GM18517 (cell line): ENCODE results near the gene AQP12B.

Experiments
- ATAC-seq: cut with Tn5 transposase; IDR thresholded peaks from one replicate; pipeline ENCODE4 v1.9.1; 2021; ENCODE audit warnings: mild to moderate bottlenecking, moderate library complexity; ENCODE audit not compliant: unreplicated experiment

The AQP12B gene

DNA sequence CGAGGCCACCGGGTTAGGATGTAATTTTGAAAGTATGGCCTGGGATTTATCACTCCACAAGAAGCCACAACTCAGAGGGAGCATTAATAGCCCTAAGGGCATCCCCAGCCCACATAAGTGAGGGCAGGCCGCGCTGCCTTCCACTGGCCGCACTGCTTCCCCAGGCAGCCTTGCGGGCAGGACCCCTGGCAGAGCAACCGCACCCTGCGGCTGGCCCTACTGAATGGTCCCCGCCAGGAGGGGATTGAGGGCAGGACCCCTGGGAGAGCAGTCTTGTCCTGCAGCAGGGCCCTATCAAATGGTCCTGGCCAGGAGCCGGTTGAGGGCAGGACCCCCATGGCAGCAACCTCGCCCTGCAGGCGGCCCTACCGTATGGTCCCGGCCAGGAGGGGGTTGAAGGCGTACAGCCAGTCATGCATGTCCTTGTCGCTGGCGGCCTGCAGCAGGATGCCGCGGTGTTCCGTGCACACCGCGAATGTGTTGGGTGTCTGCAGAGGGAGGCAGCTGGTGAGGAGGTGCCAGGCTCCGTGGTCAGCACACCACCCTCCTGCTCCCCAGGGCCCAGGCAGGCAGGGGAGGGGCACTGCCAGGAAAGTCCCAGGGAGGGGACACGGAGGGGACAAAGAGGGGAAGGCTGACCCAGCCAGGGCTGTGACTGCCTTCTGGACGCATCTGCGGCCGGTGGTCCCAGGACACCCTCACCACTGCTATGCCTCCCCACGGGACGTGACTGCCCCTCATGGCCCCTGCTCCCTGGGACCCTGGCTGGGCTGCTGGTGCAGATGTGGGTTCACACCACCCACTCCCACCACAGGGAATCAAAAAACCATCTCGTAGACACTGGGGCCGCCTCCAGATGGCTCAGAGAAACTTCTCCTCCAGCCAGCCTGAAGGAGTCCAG lies 35.2 kb upstream of the AQP12B start:
- no peak for ATAC-seq

DNA sequence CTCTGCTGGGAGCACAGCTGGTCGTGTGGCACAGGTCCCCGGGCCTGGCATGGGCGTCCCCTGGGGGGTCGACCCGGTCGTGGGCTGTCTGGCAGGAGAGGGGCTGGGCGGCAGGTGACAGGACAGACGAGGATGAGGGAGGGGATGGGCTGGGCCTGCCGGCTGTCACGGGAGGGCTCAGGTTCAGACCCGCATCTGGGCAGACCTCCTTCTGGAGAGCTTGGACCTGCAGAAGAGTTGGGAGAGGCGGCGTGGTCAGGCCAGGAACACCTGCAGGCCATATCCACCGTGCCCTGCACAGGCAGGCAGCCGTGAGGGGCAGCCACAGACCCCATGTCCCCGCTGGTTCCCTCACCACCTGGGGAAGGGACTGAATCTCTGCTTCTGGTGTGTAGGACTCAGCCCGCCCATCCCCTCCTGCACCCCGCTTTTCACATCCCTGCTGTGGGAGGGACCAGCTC lies 34.5 kb upstream of the AQP12B start:
- ATAC-seq = no peak

DNA sequence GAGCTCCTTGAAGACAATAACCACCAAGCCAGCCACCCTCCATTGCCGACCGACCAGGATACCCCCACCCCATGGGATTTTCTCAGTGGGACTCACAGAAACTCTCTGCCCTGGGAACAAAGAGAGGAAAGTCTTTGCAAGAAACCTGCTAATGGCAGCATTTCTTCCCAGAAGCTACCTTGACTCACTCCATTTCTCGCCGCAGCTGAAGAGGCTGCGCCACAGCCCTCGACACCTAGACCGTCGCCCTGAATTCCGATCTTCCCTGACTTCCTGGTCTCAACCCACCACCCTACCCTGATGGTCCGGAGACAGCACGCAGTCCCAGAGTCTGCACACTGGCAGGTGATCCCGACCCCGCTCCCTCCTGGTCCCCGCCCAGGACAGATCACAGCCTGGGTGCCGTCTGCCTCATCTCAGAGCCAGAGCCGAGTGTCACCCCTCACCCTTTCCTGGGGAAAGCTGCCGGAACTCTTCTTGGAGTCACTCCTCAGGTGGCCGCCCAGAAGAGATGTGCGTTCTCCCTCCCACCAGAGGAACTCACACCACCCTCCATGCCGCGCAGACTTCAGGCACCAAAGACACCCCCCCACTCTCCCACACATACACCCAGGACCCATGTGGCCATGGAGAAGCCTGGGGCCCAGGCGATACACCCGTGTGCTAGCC lies 33.6 kb upstream of the AQP12B start:
- no peak for ATAC-seq

DNA sequence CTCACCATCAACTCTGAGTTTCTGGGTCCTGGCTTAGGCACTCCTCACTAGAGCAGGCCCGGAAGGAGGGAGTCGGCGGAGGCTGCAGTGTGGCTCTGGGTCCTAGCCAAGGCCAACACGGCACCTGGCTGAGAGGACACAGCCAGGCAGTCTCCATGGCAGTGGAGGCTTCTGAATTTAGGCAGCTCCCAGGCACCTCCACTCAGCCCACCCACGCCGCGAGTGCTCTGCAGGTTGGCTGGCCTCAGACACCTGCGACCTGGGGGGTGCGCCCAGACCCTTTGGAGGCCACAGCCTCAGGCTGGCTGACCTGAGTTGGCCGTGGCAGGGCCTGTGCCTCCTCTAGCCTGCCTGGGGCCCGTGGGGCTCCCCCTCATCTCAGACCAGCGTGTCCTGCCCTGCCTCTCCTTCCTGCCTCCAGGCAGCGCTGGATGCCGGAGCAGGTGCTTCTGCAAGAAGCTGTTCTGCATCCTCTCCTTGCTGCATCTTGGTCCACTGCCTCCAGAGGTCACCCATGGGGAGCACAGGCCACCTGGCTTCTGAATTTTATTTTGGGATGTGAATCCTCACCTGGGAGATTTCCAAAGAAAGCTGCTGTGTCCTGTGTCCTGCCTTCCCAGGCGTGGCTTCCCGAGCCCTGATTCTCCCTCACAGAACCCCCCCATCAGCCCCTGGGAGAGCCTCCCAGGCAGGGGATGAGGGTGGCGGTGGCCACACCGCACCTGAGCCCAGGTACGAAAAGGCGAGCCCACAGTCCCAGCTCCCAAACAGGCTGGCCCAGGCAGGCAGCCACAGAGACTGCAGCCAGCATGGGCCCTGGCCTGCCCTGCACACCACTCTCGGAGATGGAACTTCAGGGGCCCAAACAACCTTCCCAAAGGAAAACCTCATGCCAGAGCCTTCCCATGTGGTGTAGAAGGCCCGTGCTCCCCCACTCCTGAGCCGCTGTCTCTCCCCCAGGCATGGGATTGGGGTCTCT lies 32.4 kb upstream of the AQP12B start:
- ATAC-seq = no peak

DNA sequence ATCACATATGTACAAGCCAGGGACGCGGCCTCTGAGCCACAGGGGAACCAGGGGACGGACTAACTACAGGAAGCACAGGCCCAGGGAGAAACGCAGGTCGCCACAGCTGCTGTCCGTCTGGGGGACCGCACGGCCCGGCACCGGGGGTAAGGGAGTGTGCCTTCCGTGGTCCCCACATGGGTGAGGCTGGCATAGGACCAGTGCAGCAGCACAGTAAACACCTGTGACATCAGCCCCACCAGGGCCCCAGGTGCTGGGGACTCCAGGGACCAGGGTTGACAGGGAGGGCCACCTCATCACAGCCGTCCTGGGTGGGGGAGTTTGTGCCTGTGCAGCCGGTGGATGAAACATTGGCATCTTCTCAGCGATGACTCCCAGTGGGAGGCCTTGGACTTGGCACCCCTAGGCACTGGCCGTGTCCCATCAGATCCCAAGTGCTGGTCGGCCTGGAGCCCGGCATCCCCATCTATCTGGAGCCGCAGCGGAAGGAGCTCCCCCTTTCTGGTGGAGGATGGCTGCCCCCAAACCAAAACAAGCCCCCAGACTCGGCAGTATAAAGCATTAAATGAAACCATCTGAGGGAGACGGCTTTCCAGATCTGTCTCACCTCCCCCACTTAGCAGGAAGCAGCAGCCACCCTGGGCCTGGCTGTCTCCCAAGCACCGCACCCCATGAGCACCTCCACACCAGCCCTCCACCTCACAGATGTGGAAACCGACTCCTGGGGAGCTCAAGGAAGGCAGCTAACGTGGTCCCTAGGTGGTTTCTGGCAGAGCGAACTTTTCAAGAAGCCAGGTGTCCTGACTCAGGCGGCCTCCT lies 31.5 kb upstream of the AQP12B start:
- no peak for ATAC-seq

DNA sequence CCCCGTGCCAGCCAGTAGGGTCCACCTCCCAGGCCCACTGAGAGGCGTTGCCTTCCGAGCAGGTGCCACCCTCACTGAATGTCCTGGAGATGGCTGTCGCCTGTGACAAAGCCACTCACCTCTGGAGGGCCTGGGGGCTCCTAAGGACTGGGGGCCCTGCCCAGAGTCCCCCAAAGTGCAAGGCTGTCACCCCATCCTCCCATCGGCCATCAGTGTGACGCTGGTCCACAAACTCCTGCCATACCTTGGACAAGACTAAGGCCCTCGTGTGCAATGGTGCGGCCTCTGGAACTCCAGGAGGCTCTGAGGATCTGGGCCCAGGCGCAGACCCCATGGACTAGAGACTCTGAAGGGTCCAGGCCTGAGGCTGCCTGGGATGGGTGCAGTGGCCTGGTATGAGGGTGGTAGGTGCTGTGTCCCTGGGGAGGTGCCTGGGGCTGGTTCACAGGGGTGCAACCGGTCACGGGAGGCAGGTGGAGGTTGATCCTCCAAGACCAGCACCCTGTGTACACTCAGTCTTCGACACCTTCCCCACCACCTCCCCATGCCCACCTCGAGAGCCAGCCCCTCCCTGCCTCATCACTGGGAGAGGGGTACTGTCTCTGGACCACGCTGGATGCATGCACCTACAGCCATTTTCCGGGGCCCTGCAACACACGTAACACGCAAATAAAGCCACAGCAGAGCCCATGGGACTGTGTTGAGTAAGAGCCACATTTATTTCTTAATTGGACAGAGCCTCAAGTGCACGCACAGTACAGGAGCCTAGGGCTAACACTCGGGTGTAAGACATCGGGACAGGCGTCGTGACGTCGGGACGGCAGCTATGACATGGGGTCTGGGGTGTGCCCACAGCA lies 30.6 kb upstream of the AQP12B start:
- ATAC-seq = no peak

DNA sequence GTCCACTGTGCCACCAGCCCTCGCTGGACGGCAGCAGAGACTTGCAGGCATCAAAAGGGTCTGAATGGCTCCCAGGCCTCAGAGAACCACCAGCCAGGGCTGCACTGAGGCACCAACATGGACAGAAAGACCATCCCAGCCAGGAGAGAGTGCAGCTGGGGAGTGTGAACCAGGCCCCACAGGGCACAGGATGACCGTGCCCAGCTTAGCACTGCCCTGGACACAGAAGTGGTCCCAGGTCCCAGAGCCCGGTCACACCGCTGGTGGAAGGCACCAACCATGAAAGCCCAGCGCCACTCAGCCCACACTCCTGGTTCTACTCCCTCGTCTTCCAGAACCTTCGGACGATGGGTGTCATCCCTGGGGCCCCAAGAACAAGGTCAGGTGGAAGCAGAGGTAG lies 29.4 kb upstream of the AQP12B start:
- no peak for ATAC-seq

DNA sequence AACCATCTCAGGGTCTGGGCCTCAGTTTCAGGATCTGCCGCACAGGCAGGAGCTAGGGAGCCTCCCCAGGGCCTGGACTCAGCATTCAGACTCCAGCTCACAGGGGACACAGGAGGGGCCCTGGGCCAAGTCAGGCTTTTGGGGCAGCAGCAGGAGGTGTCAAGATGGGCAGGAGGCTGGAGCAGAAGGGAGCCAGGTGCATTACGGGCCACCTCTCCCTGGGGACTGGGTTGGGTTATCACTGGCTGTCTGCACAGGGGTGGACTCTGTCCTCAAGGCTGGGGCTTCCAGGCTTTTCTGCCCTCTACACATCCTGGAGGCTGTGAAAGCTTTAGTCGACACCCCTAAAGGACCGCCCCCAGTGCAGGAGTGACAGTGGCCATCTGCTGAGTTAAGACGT lies 29.0 kb upstream of the AQP12B start:
- no peak for ATAC-seq

DNA sequence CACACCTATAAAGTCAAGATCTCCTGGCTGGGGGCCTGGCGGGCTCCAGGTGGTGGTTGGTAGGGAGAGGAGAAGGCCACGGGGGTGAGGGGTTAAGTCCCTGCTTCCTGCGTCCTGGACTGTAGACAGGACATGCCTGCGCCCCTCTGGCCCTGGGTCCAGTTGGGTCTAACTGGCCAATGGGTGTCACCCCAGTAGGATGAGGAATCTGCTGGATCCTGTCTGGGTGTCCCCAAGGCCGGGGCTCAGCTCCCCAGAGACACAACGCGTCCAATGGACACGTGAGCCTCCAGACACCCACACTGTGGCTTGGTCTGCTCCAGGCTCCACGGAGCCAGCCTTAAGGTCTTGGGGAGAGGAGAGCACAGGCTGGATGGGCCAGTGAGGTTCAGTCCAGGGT lies 28.6 kb upstream of the AQP12B start:
- ATAC-seq = no peak

DNA sequence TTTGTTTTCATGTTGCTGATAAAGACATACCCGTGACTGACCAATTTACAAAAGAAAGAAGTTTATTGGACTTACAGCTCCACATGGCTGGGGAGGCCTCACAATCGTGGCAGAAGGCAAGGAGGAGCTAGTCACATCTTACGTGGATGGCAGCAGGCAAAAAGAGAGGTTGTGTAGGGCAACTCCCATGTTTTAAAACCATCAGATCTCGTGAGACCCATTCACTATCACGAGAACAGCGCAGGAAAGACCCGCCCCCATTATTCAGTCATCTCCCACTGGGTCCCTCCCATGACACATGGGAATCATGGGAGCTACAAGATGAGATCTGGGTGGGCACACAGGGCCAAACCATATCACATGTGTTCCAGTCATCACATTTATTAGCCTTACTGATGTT lies 25.8 kb upstream of the AQP12B start:
- no peak for ATAC-seq

DNA sequence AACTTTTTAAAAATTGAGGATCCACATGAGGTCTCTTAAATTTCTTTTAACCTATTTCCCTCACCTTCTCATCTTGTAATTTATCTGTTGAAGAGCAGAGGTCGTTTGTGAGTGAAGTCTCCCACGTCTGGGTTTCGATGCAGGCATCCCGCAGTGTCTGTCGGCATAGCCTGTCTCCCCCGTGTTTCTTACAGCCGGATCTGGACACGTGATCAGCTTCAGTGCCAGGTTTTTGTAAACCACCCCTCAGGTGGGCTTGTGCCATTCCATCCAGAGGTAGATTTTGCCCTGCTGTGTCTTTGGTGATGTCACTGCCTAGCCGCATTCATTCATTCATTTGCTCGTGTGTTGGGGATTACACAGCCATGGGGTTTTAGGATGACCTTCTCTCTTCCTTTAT lies 25.1 kb upstream of the AQP12B start:
- no peak for ATAC-seq

DNA sequence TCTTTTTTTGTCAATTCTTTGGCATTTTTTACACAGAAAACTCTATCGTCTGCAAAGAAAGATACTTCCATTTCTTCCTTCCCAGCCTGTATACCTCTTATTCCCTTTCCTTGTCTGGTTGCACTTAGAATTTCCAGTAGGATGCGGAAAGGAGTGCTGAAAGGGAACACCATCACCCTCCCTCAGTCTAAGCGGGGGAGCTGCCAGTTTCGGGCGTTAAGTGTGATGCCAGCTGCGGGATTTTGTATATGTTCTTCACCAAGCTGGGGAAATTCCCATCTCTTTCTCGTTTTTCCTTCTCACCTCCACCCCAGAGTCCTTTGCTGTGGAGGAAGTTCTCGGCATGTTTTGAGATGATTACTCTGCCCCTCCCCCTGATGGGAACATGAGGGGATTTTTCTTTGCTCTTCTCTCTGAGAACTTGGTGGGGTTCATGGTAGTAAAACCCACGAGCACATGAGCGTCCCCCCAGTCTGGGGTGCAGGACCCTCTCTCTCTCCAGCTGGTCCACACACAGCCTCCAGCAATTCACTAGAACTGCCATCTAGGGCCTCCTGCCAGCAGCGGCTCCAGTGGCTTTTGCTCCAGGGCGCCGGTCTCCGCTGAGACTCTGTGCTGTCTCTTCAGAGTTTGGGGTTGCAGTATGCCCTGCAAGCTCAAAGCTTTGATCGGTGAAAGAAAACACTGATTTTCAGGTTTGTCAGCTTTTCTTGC lies 24.5 kb upstream of the AQP12B start:
- ATAC-seq = no peak

DNA sequence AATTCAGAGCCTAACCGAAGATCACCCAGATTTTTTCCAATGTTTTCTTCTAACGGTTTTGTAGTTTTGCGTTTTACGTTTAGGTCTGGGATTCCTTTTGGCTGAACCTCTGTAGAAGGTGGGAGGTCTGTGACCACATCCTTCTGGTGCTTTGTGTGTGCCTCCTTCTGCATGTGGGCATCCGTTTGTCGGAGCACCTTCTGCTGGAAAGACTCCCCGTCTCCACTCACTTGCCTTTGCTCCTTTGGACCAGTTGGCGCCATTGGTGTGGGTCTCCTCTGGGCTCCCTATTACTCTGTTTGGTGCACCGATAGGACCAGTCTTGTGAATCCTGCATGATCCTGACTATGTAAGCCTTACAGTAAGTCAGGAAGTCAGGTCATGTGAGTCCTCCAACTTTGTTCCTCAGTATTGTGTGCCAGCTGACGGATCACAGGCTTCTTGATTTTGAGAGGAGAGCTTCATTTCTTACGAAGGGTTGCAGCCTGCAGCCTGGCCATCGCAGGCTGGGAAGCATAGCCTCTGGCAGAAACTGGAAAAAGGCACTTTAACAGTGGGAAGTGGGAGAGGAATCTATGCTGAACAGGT lies 22.6 kb upstream of the AQP12B start:
- ATAC-seq = no peak

DNA sequence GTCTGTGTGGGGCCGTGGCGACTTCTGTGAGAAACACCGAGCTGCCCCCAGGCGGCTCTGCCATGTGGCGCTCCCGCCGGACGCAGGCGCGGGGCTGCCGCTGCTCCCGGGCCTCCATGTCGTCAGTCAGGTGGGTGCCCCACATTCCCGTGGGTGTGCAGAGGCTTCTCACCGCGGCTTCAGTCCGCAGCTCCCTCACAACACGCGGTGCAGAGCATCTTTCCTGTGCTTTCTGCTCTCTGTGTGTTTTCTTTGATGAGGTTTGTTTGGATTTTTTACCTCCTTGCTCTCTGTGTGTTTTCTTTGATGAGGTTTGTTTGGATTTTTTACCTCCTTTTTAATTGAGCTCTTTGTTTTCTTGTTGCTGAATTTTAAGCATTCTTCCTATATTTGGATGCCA lies 22.0 kb upstream of the AQP12B start:
- ATAC-seq = no peak

DNA sequence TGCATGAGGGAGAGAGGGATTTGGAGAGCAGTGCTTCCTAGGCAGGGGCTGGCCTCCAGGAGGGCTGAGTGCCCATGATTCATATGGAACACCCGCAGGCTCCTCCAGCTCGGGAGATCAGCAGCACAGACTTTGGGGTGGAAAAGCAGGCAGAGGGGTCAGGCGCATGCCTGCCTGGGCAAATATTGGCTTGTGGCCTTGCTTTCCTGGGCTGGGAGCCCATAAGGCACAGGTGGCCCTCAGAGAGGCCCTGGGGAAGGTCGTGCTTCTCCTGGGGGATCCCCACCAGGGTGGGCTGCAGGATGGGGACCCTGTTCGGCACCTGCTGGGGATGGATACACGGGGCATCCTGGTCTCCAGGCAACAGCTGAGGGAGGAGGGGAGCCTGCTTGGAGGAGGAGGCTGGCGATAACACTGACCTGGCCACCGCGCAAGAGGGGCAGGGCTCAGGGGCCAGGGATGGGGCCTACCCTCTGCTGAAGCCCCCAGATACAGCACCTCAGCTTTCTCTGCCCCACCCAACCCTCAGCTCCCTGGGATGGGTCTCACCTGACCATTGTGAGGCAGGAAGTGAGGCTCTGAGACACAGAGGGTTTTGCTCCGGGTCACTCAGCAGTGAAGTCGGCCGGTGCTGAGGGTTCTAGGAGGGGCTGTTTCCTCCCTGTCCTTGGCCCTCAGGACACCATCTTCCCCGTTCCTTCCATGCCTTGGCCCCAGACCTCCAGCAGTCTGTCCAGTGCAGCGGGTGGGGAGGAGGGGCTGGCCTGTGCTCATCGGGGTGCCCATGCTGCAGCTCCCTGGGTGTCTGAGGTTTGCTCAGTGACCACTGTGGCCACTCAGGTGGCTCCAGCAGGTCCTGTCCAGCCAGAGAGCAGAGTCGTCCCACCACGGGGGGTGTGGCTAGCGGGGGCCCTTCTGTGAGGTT lies 21.0 kb upstream of the AQP12B start:
- ATAC-seq = no peak

DNA sequence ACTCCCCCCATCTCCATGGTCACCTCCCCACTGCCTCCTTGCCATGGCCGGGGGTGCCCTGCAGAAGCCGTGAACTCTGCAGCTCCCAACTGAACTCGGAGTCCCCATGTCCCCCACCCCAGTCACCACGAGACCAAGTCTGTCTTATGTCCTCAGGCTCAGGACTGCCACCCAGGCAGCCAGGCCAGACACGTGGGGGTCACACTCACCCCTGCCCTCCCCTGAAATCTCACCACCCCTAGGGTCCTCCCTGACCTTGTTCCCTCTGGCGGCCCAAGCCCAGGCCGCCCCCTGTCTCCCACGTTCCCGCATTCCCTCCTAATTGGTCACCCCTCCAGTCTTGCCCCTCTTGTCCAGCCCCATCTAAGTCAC lies 19.9 kb upstream of the AQP12B start:
- no peak for ATAC-seq
